Breast epithelium (tissue), 3 donors: ENCODE data around the gene DEFB126.

Experiments used
- CTCF ChIP-seq, 3 donors: fragments of 450-650 bp; IDR thresholded peaks; one replicate each; pipeline ENCODE4 v1.5.1; 2016 to 2017; ENCODE audit warnings: antibody characterized with exemption in 3 of 3, mild to moderate bottlenecking in 3 of 3, moderate library complexity in 3 of 3
- POLR2A ChIP-seq: fragments of 450-650 bp; IDR thresholded peaks from one replicate; pipeline ENCODE4 v1.6.1; 2016; ENCODE audit warnings: antibody characterized with exemption, mild to moderate bottlenecking, moderate library complexity
- POLR2AphosphoS5 ChIP-seq, 3 donors: sonication (generic); formaldehyde crosslinking; IDR thresholded peaks; one replicate each; pipeline ENCODE4 v1.6.1; 2017; ENCODE audit warnings: antibody characterized with exemption in 3 of 3

- TF ChIP-seq CTCF (IDR thresholded peaks at IDR 0.05) (no peak), POLR2A (no peak), POLR2AphosphoS5 (IDR thresholded peaks at IDR 0.05) (no peak)
These were observed 47.2 kb downstream of the DEFB126 start, which contains the start of gene DEFB128 for GRCh38 chr20:189611-190010.
